Activated effector memory CD4-positive, alpha-beta T cell treated with anti-CD3 and anti-CD28 coated beads, Interleukin-2, amount 50 U/mL, for 16 hours (primary cell): ENCODE results near the gene MAD1L1.

Experiments used
- DNase-seq: peaks from one replicate; pipeline ENCODE4 v3.0.0-alpha.2; 2020

The MAD1L1 gene

GRCh38 chr7:2151801-2152612 lies 80.7 kb downstream of the MAD1L1 start:
- DNase-seq, result no peak

GRCh38 chr7:2151237-2151636 lies 81.5 kb downstream of the MAD1L1 start:
- DNase-seq, result no peak

- no peak for DNase-seq
Observed at GRCh38 chr7:2150445-2150815, 82.3 kb downstream of the MAD1L1 start.

GRCh38 chr7:2149672-2150444 lies 82.9 kb downstream of the MAD1L1 start:
- no peak for DNase-seq

GRCh38 chr7:2148814-2149213 lies 83.9 kb downstream of the MAD1L1 start:
- DNase-seq, result no peak

- DNase-seq, result no peak
Observed at GRCh38 chr7:2148189-2148588, 84.6 kb downstream of the MAD1L1 start.

GRCh38 chr7:2146676-2147472 lies 85.9 kb downstream of the MAD1L1 start:
- no peak for DNase-seq

- DNase-seq, result no peak
Observed at GRCh38 chr7:2145835-2146580, 86.7 kb downstream of the MAD1L1 start.

GRCh38 chr7:2144926-2145325 lies 87.8 kb downstream of the MAD1L1 start:
- no peak for DNase-seq

- DNase-seq, result no peak
Observed at GRCh38 chr7:2143981-2144595, 88.7 kb downstream of the MAD1L1 start.

- no peak for DNase-seq
Observed at GRCh38 chr7:2143450-2143849, 89.3 kb downstream of the MAD1L1 start.

- DNase-seq, result no peak
Observed at GRCh38 chr7:2142386-2142785, 90.4 kb downstream of the MAD1L1 start.

- no peak for DNase-seq
Observed at GRCh38 chr7:2141651-2142050, 91.1 kb downstream of the MAD1L1 start.

GRCh38 chr7:2141021-2141410 lies 91.7 kb downstream of the MAD1L1 start:
- no peak for DNase-seq

- DNase-seq, result no peak
Observed at GRCh38 chr7:2140216-2141020, 92.3 kb downstream of the MAD1L1 start.

GRCh38 chr7:2139004-2139699 lies 93.6 kb downstream of the MAD1L1 start:
- DNase-seq, result no peak

GRCh38 chr7:2138146-2138765 lies 94.5 kb downstream of the MAD1L1 start:
- DNase-seq, result peak; percentile 67

GRCh38 chr7:2134740-2135139 lies 98.0 kb downstream of the MAD1L1 start:
- DNase-seq, result no peak

- no peak for DNase-seq
Observed at GRCh38 chr7:2132243-2132642, 100.5 kb downstream of the MAD1L1 start.

- no peak for DNase-seq
Observed at GRCh38 chr7:2131800-2132199, 100.9 kb downstream of the MAD1L1 start.
